OCI-LY7 (cell line): ENCODE data around the gene LZTR1. TPM values are rescaled to one million over a fixed set of nuclear protein-coding genes. Genes with fewer than 3 reads are reported as not detected.

Experiments
- BruUV-seq: library from RNA; stranded (reverse); fragments of 400-500 nt; replicated peaks from 2 replicates; lab custom pipeline; 2021; lab: Mats Ljungman, UMichigan
- CTCF ChIA-PET: fragments of 300-600 bp; sonication (Branson Sonifier 250); formaldehyde crosslinking; loops from one replicate; lab custom pipeline; 2022; ENCODE audit warnings: antibody characterized with exemption; ENCODE audit not compliant: unreplicated experiment; lab: Charles Lee
- POLR2A ChIA-PET: fragments of 300-600 bp; sonication (Branson Sonifier 250); formaldehyde crosslinking; loops from one replicate; lab custom pipeline; 2022; ENCODE audit warnings: antibody characterized with exemption; lab: Charles Lee
- DNase-seq: peaks from one replicate; pipeline ENCODE4 v3.0.0-alpha.2; 2015; ENCODE audit warnings: low spot score
- H2AFZ ChIP-seq: fragments of 200-600 bp; sonication (generic), shearing (Covaris generic); 2 replicates; pipeline ENCODE4 v1.6.1; 2014; ENCODE audit warnings: mild to moderate bottlenecking, antibody characterized with exemption, low read length, moderate library complexity
- H3K27ac ChIP-seq: fragments of 200-600 bp; sonication (generic); 2 replicates; pipeline ENCODE4 v1.5.1; 2014; ENCODE audit warnings: mixed run types, low read depth, mild to moderate bottlenecking, moderate library complexity, low read length, inconsistent platforms; ENCODE audit not compliant: poor library complexity, severe bottlenecking
- H3K36me3 ChIP-seq: fragments of 200-600 bp; sonication (generic); 2 replicates; pipeline ENCODE4 v1.6.1; 2014; ENCODE audit warnings: mild to moderate bottlenecking, antibody characterized with exemption, low read length, moderate library complexity, mixed read lengths; ENCODE audit not compliant: insufficient read depth
- H3K4me1 ChIP-seq: fragments of 200-600 bp; sonication (generic); 2 replicates; pipeline ENCODE4 v1.5.1; 2014; ENCODE audit warnings: mild to moderate bottlenecking, low read length; ENCODE audit not compliant: insufficient read depth, poor library complexity, severe bottlenecking
- H3K4me2 ChIP-seq: fragments of 200-600 bp; sonication (generic); 2 replicates; pipeline ENCODE4 v1.6.1; 2014; ENCODE audit warnings: mild to moderate bottlenecking, low read length
- H3K4me3 ChIP-seq: fragments of 200-600 bp; sonication (generic); 2 replicates; pipeline ENCODE4 v1.5.1; 2014; ENCODE audit warnings: mild to moderate bottlenecking, low read depth, low read length; ENCODE audit not compliant: poor library complexity, severe bottlenecking
- H3K79me2 ChIP-seq: fragments of 200-600 bp; sonication (generic); 2 replicates; pipeline ENCODE4 v1.6.1; 2016; ENCODE audit warnings: low read depth, mild to moderate bottlenecking, low read length, moderate library complexity, mixed read lengths; ENCODE audit not compliant: insufficient read depth
- H3K9me2 ChIP-seq: fragments of 200-600 bp; sonication (generic); 2 replicates; pipeline ENCODE4 v1.6.1; 2016; ENCODE audit warnings: mild to moderate bottlenecking, low read length, mixed read lengths; ENCODE audit not compliant: insufficient read depth
- H3K9me3 ChIP-seq: fragments of 200-600 bp; sonication (generic); 2 replicates; pipeline ENCODE4 v1.6.1; 2014; ENCODE audit warnings: mild to moderate bottlenecking, mixed run types, low read length, mixed read lengths
- H4K20me1 ChIP-seq: fragments of 200-600 bp; sonication (generic); 2 replicates; pipeline ENCODE4 v1.6.1; 2014; ENCODE audit warnings: mild to moderate bottlenecking, antibody characterized with exemption, low read length, moderate library complexity, mixed read lengths; ENCODE audit not compliant: insufficient read depth
- CTCF ChIP-seq: fragments of 200-600 bp; sonication (generic); conservative IDR thresholded peaks from 2 replicates; pipeline ENCODE4 v1.5.1; 2014; ENCODE audit warnings: mild to moderate bottlenecking, antibody characterized with exemption, low read length, moderate library complexity, mixed read lengths
- EZH2phosphoT487 ChIP-seq: fragments of 200-600 bp; sonication (generic); IDR thresholded peaks from 2 replicates; pipeline ENCODE4 v1.6.1; 2018; ENCODE audit warnings: low read depth, borderline replicate concordance, mild to moderate bottlenecking, mixed run types, antibody characterized with exemption, low read length, moderate library complexity, mixed read lengths
- intact Hi-C: fragments of 100-400 bp; cut with micrococcal nuclease; formaldehyde crosslinking; loops from one replicate; pipeline ENCODE4 v1.10.0; 2022; ENCODE audit not compliant: unreplicated experiment
- total RNA-seq, 2 experiments: library from RNA; depleted of rRNA in 1 of 2; stranded (reverse); fragments of >200 nt in 1 of 2; shearing (Covaris generic) in 1 of 2; gene quantifications; 2 replicates each; pipeline ENCODE4 v1.2.3, GENCODE V29; 2014 to 2022

The LZTR1 gene
- total RNA-seq, 2 experiments from 2014 or later = 46.8 to 61.8 TPM

DNA sequence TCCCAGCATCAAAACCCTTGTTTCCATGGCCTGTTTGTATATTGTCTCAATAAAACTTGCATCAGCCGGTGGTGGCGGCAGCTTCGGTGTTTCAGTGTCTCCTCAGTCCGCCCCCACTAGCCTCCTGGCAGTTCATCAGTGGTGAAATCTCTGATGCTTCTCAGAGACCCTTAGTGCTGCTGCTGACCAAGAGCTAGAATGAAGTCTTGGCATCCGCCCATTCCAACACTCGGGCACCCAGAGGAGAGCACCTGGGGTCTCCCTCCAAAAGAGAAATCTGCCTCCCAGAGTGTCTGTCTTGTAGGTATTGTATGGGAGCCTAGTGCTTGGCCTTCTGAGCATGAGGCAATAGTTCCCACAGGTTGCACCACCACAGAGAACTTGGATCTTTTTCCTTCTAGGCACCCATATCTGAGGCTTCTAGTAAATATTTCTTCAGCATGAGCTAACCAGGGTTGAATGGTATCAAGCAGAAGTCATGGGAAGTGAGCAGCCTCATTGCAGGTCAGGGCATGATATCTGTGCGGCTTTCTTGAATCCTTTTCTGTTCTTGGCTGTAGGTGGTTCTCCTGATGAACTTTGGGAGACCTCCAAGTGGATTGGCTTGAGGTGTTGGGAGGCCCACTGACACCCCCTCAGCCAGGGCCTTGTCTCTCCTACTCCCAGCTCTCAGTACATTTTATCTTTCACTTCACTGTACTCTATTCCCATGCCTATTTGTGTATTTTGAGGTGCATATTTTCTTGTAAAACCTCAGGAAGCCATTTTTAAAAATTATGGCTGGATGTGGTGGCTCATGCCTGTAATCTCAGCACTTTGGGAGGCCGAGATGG lies 28.2 kb upstream of the LZTR1 start:
- H3K27ac ChIP-seq = no peak overlapping the region
- BruUV-seq = no TSS peak
- DNase-seq = no peak
- intact Hi-C loops = no loop called here
- peaks cover 14% of the 10 kb centered on the region for H3K79me2 ChIP-seq
- no peak overlapping the region for H3K4me3 ChIP-seq
- CTCF ChIA-PET = no interaction called here
- H3K9me3 ChIP-seq = no peaks in the 10 kb centered on the region
- no peaks in the 10 kb centered on the region for H4K20me1 ChIP-seq
- no peak overlapping the region for H3K4me2 ChIP-seq
- no peaks in the 10 kb centered on the region for H3K9me2 ChIP-seq
- H2AFZ ChIP-seq = no peak overlapping the region
- H3K4me1 ChIP-seq = no peaks in the 10 kb centered on the region
- TF ChIP-seq EZH2phosphoT487 (no peak), CTCF (no peak)
- H3K36me3 ChIP-seq = peaks cover 56% of the 10 kb centered on the region
- POLR2A ChIA-PET = no interaction called here

DNA sequence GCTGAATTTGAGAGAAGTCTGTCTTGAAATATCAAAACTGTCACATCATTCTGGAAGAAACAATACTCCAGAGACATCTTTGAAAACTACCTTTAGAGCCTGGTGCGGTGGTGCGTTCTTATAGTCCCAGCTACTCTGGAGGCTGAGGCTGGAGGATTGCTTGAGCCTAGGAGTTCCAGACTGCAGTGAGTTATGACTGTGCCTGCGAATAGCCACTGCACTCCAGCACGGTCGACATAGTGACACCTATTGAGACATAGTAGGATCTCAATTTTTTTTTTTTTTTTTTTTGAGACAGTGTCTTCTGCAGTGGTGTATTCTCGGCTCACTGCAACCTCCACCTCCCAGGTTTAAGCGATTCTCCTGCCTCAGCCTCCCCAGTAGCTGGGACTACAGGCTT lies 26.5 kb upstream of the LZTR1 start:
- H3K27ac ChIP-seq = no peak overlapping the region
- no peaks in the 10 kb centered on the region for H3K9me2 ChIP-seq
- H3K4me3 ChIP-seq = no peak overlapping the region
- no peak overlapping the region for H3K4me2 ChIP-seq
- TF ChIP-seq CTCF (no peak), EZH2phosphoT487 (no peak)
- H3K4me1 ChIP-seq = no peaks in the 10 kb centered on the region
- no peak overlapping the region for H2AFZ ChIP-seq
- no TSS peak for BruUV-seq
- ChIA-PET CTCF (no interaction called here), POLR2A (interaction anchor here (0.6 kb wide), 1 partner anchor 27 kb away, joined by 8 read pairs; no protein-coding TSS in a partner anchor)
- H3K79me2 ChIP-seq = no peaks in the 10 kb centered on the region
- H3K36me3 ChIP-seq = peaks cover 40% of the 10 kb centered on the region
- no peaks in the 10 kb centered on the region for H4K20me1 ChIP-seq
- no peak for DNase-seq
- H3K9me3 ChIP-seq = no peaks in the 10 kb centered on the region
- intact Hi-C loops = no loop called here
